GM06990 (cell line): ENCODE measurements around the gene RNLS.

Experiments
- DNase-seq: peaks from one replicate; pipeline ENCODE4 v3.0.0-alpha.2; 2011; ENCODE audit not compliant: insufficient read length; ENCODE audit errors: extremely low read depth
- H3K27me3 ChIP-seq: replicated peaks from 2 replicates; pipeline ENCODE4 v1.6.0; 2011; ENCODE audit warnings: low read length; ENCODE audit not compliant: control insufficient read depth, insufficient read depth
- H3K36me3 ChIP-seq: 2 replicates; pipeline ENCODE4 v1.5.1; 2011; ENCODE audit warnings: low read length; ENCODE audit not compliant: control insufficient read depth, insufficient read depth
- H3K4me3 ChIP-seq: replicated peaks from 2 replicates; pipeline ENCODE4 v1.5.1; 2011; ENCODE audit warnings: low read depth, mild to moderate bottlenecking, control low read depth, low read length
- TF ChIP-seq, protein P1 (sequence below): IDR thresholded peaks from 2 replicates; pipeline ENCODE4 v1.5.1; 2011; ENCODE audit warnings: low read length, control low read depth, mild to moderate bottlenecking, inconsistent platforms; ENCODE audit not compliant: insufficient read depth, poor library complexity, severe bottlenecking

RNLS gene

DNA sequence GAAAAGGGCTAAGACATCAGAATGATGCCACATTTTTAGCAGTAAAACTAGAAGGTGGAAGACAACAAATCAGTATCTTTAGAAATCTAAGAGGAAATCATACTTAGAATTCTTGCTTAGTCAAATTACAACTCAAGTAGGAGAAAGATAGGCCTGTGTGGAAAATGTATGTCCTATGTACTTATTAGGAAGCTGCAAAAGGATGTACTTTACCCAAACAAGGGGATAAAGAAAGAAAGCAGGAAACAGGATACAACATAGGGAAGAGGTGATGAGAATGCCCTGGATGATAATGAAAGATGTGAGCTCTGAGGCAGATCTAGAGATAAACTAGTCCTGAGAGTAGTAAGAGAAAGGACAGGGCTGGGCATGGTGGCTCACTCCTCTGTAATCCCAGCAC is 54.9 kb downstream of the RNLS start:
- TF ChIP-seq, protein P1, sequence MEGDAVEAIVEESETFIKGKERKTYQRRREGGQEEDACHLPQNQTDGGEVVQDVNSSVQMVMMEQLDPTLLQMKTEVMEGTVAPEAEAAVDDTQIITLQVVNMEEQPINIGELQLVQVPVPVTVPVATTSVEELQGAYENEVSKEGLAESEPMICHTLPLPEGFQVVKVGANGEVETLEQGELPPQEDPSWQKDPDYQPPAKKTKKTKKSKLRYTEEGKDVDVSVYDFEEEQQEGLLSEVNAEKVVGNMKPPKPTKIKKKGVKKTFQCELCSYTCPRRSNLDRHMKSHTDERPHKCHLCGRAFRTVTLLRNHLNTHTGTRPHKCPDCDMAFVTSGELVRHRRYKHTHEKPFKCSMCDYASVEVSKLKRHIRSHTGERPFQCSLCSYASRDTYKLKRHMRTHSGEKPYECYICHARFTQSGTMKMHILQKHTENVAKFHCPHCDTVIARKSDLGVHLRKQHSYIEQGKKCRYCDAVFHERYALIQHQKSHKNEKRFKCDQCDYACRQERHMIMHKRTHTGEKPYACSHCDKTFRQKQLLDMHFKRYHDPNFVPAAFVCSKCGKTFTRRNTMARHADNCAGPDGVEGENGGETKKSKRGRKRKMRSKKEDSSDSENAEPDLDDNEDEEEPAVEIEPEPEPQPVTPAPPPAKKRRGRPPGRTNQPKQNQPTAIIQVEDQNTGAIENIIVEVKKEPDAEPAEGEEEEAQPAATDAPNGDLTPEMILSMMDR, result no peak
- H3K27me3 ChIP-seq, result no peaks in the 10 kb centered on the region
- no peaks in the 10 kb centered on the region for H3K36me3 ChIP-seq
- no peak overlapping the region for H3K4me3 ChIP-seq
- no peak for DNase-seq

DNA sequence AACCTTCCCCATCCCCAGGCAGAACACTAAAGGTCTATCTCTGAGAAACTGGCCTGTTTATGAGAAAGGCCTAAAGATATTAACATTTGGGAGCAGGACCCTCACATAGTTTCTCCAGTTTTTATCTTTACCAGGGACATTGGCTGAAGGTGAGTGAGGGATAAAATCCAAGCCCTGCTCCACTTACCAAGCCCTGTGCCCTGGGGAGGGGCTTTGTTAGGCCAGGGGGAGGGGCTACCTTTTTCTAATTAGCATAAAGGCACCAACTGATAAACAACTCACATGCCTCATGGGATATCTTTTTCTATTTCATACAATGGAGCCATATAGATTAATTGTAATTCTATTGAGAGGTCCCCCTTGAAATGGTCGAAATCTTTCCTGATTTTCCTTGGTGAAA is 55.9 kb downstream of the RNLS start:
- Histone ChIP-seq H3K36me3 (no peaks in the 10 kb centered on the region), H3K4me3 (no peak overlapping the region), H3K27me3 (no peaks in the 10 kb centered on the region)
- DNase-seq, result no peak
- TF ChIP-seq, protein P1, result no peak

GRCh38 chr10:88526501-88527105 is 56.5 kb downstream of the RNLS start:
- no peak for DNase-seq
- TF ChIP-seq, protein P1, result no peak
- Histone ChIP-seq H3K27me3 (no peaks in the 10 kb centered on the region), H3K36me3 (no peaks in the 10 kb centered on the region), H3K4me3 (no peak overlapping the region)

DNA sequence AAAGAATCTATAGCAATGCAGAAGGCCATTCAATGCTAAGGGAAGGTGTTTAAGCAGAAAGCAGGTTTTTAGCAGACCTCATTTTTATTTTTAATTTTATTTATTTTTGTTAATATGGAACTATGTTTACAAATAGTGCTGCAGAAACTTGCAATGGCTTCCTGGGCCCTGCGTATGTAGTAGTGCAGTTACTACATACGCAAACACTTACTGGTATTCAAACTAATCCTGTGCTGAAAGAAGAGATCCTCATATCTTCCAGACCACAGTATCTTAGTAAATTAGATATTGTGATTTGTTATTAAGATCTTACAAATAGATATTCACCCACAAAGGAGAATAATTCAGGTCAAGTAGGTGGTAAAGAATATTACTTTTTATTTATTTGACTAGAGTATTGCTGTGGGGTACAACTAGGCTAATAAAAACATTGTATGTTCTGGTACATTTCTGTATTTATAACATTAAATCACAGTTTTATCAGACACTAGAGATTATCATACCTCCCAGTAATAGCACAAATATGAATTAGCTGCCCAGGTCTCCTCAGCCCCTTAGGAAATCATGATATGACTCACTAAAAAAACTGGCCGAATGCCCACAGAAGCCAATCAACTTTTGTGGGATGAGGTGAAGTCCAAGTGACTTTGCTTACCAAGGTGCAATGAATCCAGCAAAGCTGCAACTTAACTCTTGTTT is 57.6 kb downstream of the RNLS start:
- no peaks in the 10 kb centered on the region for H3K27me3 ChIP-seq
- no peaks in the 10 kb centered on the region for H3K36me3 ChIP-seq
- no peak overlapping the region for H3K4me3 ChIP-seq
- no peak for DNase-seq
- TF ChIP-seq, protein P1, result no peak

GRCh38 chr10:88523739-88524400 is 59.2 kb downstream of the RNLS start:
- DNase-seq, result no peak
- Histone ChIP-seq H3K36me3 (no peaks in the 10 kb centered on the region), H3K27me3 (no peaks in the 10 kb centered on the region), H3K4me3 (no peak overlapping the region)
- TF ChIP-seq, protein P1, result no peak
